Gastrocnemius medialis (tissue), 4 donors: ENCODE results near the gene MBNL1. TPM values are rescaled to one million over a fixed set of nuclear protein-coding genes. Genes with fewer than 3 reads are reported as not detected.

Source experiments
- ATAC-seq, 2 donors: fragments of 150-250 bp; one replicate each; pipeline ENCODE4 v1.9.1; 2016
- DNase-seq, 2 donors: peaks; one replicate each; pipeline ENCODE4 v3.0.0-alpha.2; 2019
- H3K27ac ChIP-seq, 4 donors: fragments of 200-600 bp; sonication (generic); 1 replicate in 1 of 4; 2 replicates in 3 of 4; pipeline ENCODE4 v1.5.1; 2016 to 2018; ENCODE audit warnings: mild to moderate bottlenecking in 2 of 4, moderate library complexity in 1 of 4
- H3K27me3 ChIP-seq, 3 donors: fragments of 200-600 bp; sonication (generic) in 2 of 3; 1 replicate in 1 of 3; 2 replicates in 2 of 3; pipeline versions ENCODE4 v1.5.1 to v1.6.0; 2016 to 2019; ENCODE audit warnings: mild to moderate bottlenecking in 1 of 3, moderate library complexity in 1 of 3
- H3K36me3 ChIP-seq, 2 donors: fragments of 200-600 bp; sonication (generic) in 1 of 2; one replicate each; pipeline ENCODE4 v1.5.1; 2017 to 2018
- H3K4me1 ChIP-seq, 2 donors: fragments of 200-600 bp; sonication (generic) in 1 of 2; one replicate each; pipeline ENCODE4 v1.5.1; 2016 to 2017; ENCODE audit warnings: mild to moderate bottlenecking in 2 of 2
- H3K4me3 ChIP-seq, 4 donors: fragments of 200-600 bp; sonication (generic) in 3 of 4; 1 replicate in 1 of 4; 2 replicates in 3 of 4; pipeline ENCODE4 v1.5.1; 2016 to 2019; ENCODE audit warnings: mild to moderate bottlenecking in 2 of 4
- H3K9me3 ChIP-seq, 3 donors: fragments of 200-600 bp; sonication (generic) in 2 of 3; 1 replicate in 1 of 3; 2 replicates in 2 of 3; pipeline ENCODE4 v1.5.1; 2016 to 2019
- POLR2A ChIP-seq, 2 donors: fragments of 450-650 bp; IDR thresholded peaks; one replicate each; pipeline ENCODE4 v1.6.1; 2017; ENCODE audit warnings: antibody characterized with exemption in 2 of 2, mild to moderate bottlenecking in 2 of 2, moderate library complexity in 2 of 2
- in situ Hi-C, 4 donors: fragments of 200-750 bp; cut with MboI; loops; one replicate each; pipeline versions ENCODE4 v1.15.0 to v1.8.0; 2017; ENCODE audit warnings: low sequenced_read_pairs in 4 of 4
- intact Hi-C: fragments of 100-400 bp; cut with DNase I; formaldehyde crosslinking; loops from one replicate; pipeline ENCODE4 v1.15.1; 2023; ENCODE audit warnings: low total_unique reads
- total RNA-seq, 4 donors: library from RNA; depleted of rRNA; stranded (reverse); fragments of >200 nt; gene quantifications; one replicate each; pipeline versions ENCODE4 v1.1.0 to v1.2.3, GENCODE V29; 2016
- TF ChIP-seq, protein P1 (sequence below), 5 experiments: fragments of 450-650 bp in 3 of 5; fragments of 200-600 bp in 2 of 5; sonication (generic) in 2 of 5; IDR thresholded peaks in 4 of 5; conservative IDR thresholded peaks in 1 of 5; 1 replicate in 4 of 5; 2 replicates in 1 of 5; pipeline ENCODE4 v1.5.1; 2016 to 2019; ENCODE audit warnings: antibody characterized with exemption in 5 of 5, mild to moderate bottlenecking in 3 of 5, moderate library complexity in 3 of 5

Gene MBNL1
- total RNA-seq, 4 donors from 2014 or later = 519 to 597 (median 557) TPM

DNA sequence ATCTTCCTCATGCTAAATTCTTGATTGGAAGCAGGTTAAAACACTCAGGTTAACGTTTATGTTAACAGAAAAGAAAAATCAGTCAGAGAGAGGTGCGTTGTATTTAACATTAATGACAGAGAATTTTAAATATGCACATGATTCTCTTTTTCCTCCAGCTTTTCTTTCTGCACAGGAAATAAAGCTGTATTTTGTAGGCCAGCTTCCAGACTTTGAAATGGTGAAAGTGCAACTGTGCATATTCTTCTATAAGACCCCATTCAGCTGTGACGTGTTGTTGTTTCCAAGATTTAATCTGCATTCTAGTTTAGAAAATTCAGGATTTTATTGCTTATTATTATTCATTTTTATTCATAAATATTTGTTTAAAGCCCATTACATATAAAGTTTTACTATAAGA lies 11.8 kb downstream of the MBNL1 start:
- H3K36me3 ChIP-seq = no peaks in the 10 kb centered on the region
- H3K4me1 ChIP-seq = peaks cover 92 to 98% of the 10 kb centered on the region in 2 donors
- ATAC-seq = no peak
- no peaks in the 10 kb centered on the region for H3K27me3 ChIP-seq
- intact Hi-C loops (no loop called here), in situ Hi-C loops (no loop called here)
- TF ChIP-seq POLR2A (IDR thresholded peaks at IDR 0.05) = no peak
- TF ChIP-seq, protein P1, sequence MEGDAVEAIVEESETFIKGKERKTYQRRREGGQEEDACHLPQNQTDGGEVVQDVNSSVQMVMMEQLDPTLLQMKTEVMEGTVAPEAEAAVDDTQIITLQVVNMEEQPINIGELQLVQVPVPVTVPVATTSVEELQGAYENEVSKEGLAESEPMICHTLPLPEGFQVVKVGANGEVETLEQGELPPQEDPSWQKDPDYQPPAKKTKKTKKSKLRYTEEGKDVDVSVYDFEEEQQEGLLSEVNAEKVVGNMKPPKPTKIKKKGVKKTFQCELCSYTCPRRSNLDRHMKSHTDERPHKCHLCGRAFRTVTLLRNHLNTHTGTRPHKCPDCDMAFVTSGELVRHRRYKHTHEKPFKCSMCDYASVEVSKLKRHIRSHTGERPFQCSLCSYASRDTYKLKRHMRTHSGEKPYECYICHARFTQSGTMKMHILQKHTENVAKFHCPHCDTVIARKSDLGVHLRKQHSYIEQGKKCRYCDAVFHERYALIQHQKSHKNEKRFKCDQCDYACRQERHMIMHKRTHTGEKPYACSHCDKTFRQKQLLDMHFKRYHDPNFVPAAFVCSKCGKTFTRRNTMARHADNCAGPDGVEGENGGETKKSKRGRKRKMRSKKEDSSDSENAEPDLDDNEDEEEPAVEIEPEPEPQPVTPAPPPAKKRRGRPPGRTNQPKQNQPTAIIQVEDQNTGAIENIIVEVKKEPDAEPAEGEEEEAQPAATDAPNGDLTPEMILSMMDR (IDR thresholded peaks at IDR 0.05 in 4 of 5, conservative IDR thresholded peaks at IDR 0.05 in 1 of 5) = no peak
- no peak for DNase-seq
- H3K4me3 ChIP-seq = peak overlapping the region; percentile 18 to 44 (median 26)
- peak overlapping the region; percentile 96 to 99 (median 97) for H3K27ac ChIP-seq
- no peaks in the 10 kb centered on the region for H3K9me3 ChIP-seq

DNA sequence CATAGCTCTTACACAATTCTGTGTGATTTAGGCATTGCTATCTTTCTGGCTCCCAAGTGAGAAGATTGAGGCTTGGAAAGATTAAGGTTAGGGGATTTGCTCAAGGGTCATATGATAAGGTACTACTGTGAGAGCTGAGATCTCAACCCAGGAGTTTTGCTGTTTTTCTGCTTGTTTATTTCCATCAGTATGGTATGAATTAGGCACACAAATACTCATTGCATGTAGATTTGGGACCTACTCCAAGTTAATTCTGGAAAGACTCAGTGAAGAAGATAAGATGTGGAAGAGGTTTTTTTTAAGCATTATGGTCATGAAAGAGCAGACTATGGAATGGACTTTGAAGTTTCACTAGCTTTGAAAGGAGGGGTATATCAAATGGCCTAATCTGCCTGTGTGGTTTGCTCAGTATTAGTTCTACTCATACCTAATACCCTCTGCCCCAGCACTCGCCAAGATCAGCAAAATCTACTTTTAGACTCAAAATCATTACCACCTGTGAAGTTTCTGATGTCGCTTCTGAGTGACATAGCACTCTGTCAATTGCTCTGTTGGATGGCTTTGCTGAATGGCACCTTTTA lies 12.5 kb downstream of the MBNL1 start:
- Histone ChIP-seq H3K4me1 (peaks cover 90 to 97% of the 10 kb centered on the region in 2 donors), H3K27ac (peak overlapping the region; percentile 96 to 99 (median 97)), H3K4me3 (peak overlapping the region in 3 of 4 donors; percentile 18 to 44 (median 33)), H3K36me3 (no peaks in the 10 kb centered on the region), H3K9me3 (no peaks in the 10 kb centered on the region), H3K27me3 (no peaks in the 10 kb centered on the region)
- DNase-seq = no peak
- ATAC-seq = peak in 1 of 2 donors; percentile 10
- TF ChIP-seq POLR2A (IDR thresholded peaks at IDR 0.05) = no peak
- TF ChIP-seq, protein P1 (IDR thresholded peaks at IDR 0.05 in 4 of 5, conservative IDR thresholded peaks at IDR 0.05 in 1 of 5) = no peak
- intact Hi-C loops = no loop called here
- in situ Hi-C loops = no loop called here

DNA sequence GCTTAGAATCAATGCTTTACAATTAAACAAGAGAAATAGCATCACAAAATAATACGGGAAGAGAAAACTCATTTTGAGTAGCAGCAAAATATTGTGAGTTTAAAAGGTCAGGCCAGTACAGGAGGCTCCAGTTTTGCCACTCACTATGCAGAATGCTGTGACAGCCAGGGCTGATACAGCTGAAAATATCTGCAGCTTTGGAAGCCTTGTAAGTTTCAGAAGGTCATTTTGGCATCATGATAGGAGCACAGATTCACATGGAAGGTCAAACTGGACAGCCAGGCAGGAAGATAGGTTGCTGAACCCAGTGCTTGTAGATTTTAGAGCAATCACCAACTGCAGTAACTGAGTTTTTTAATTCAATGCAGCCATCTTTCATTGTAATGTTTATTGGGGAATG lies 14.1 kb downstream of the MBNL1 start:
- TF ChIP-seq POLR2A (IDR thresholded peaks at IDR 0.05) = no peak
- TF ChIP-seq, protein P1 (IDR thresholded peaks at IDR 0.05 in 4 of 5, conservative IDR thresholded peaks at IDR 0.05 in 1 of 5) = no peak
- in situ Hi-C loops = no loop called here
- Histone ChIP-seq H3K4me1 (peaks cover 92 to 95% of the 10 kb centered on the region in 2 donors), H3K4me3 (no peak overlapping the region), H3K36me3 (no peaks in the 10 kb centered on the region), H3K27ac (peak overlapping the region; percentile 96 to 99 (median 97)), H3K9me3 (no peaks in the 10 kb centered on the region), H3K27me3 (no peaks in the 10 kb centered on the region)
- ATAC-seq (peak; percentile 43 to 47), DNase-seq (no peak)
- intact Hi-C loops = no loop called here

DNA sequence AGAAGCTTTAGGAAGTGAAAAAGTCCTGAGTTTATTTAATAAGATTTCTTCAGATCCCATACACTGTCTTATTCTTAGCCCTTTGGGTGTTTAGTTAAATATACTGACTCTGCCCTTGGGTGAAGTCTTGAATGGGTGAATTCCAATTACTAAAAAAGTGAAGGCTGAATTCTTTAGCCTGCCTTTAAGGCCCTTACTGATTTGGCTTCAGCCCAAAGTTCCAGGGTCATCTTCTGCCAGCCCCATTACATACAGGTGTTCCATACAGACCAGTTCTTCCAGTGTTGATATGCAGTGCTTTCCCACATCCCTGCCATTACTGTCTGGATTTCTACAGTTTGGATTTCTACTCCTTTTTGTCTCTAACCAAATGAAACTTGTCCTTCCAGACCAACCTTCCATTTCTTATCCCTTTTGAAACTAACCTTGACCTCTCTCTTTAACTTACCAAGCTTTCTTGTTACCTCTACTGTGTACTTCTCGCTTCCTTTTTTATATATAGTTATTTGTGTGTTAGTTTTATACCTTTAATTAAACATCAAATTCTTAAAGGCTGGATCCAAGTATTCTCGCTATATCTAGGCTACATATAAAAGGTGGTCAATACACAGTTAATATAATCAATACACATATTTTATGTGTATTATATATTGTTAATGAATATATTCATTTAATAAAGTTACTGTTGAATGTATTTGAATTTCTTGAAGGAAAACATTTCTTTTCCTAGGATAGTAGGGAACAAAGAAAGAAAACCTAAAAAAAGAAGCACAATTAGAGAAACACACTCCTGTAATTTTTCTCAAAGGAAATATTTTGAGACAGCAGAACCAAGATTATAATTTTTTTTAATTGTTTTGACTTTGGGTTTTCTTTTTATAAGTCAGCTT lies 15.0 kb downstream of the MBNL1 start:
- Histone ChIP-seq H3K27me3 (no peaks in the 10 kb centered on the region), H3K27ac (peak overlapping the region; percentile 96 to 99 (median 97)), H3K36me3 (no peaks in the 10 kb centered on the region), H3K9me3 (no peaks in the 10 kb centered on the region), H3K4me3 (peak overlapping the region in 1 of 4 donors; percentile 1), H3K4me1 (peaks cover 92 to 95% of the 10 kb centered on the region in 2 donors)
- in situ Hi-C loops = no loop called here
- ATAC-seq (peak in 1 of 2 donors; percentile 16), DNase-seq (no peak)
- intact Hi-C loops = no loop called here
- TF ChIP-seq POLR2A (IDR thresholded peaks at IDR 0.05) = no peak
- TF ChIP-seq, protein P1 (IDR thresholded peaks at IDR 0.05 in 4 of 5, conservative IDR thresholded peaks at IDR 0.05 in 1 of 5) = no peak
